ENCODE data around the gene SCN3A.
A peak's percentile ranks its signal among the peaks of the same experiment; 100 is the strongest.

SCN3A gene

GRCh38 chr2:165144315-165144714 is 59.5 kb downstream of the SCN3A start:
- no peaks in the 10 kb centered on the region for H3K36me3 ChIP-seq
- DNase-seq, result no peak
- no peak for TF ChIP-seq CTCF (IDR thresholded peaks at IDR 0.05; ENCODE audit: low read depth, low read length)

GRCh38 chr2:165141601-165142354 is 62.1 kb downstream of the SCN3A start:
- Histone ChIP-seq H3K36me3 (no peaks in the 10 kb centered on the region), H3K9me3 (no peaks in the 10 kb centered on the region), H3K4me1 (no peaks in the 10 kb centered on the region), H3K4me3 (ENCODE audit: low read depth, low read length) (no peak overlapping the region), H3K27me3 (no peaks in the 10 kb centered on the region)
- DNase-seq, result no peak
- TF ChIP-seq CTCF (IDR thresholded peaks at IDR 0.05; ENCODE audit: low read depth, low read length), result peak; percentile 26

More at GRCh38 chr2:165144315-165144714, 59.5 kb downstream of the SCN3A start:
- no peaks in the 10 kb centered on the region for H3K9me3 ChIP-seq
- no peaks in the 10 kb centered on the region for H3K4me1 ChIP-seq
- H3K4me3 ChIP-seq (ENCODE audit: low read depth, low read length), result no peak overlapping the region
- no peaks in the 10 kb centered on the region for H3K27me3 ChIP-seq

GRCh38 chr2:165126244-165126643 is 77.6 kb downstream of the SCN3A start:
- no peaks in the 10 kb centered on the region for H3K9me3 ChIP-seq
- TF ChIP-seq CTCF (IDR thresholded peaks at IDR 0.05; ENCODE audit: low read depth, low read length), result no peak
- no peak for DNase-seq

GRCh38 chr2:165122521-165122920 is 81.3 kb downstream of the SCN3A start:
- Histone ChIP-seq H3K4me3 (ENCODE audit: low read depth, low read length) (no peak overlapping the region), H3K4me1 (no peaks in the 10 kb centered on the region), H3K36me3 (no peaks in the 10 kb centered on the region), H3K9me3 (no peaks in the 10 kb centered on the region), H3K27me3 (no peaks in the 10 kb centered on the region)
- TF ChIP-seq CTCF (IDR thresholded peaks at IDR 0.05; ENCODE audit: low read depth, low read length), result no peak
- no peak for DNase-seq

More at GRCh38 chr2:165126244-165126643, 77.6 kb downstream of the SCN3A start:
- no peaks in the 10 kb centered on the region for H3K27me3 ChIP-seq
- H3K36me3 ChIP-seq, result no peaks in the 10 kb centered on the region
- H3K4me1 ChIP-seq, result no peaks in the 10 kb centered on the region
- H3K4me3 ChIP-seq (ENCODE audit: low read depth, low read length), result no peak overlapping the region

- no peak overlapping the region for H3K4me3 ChIP-seq (ENCODE audit: low read depth, low read length)
- H3K36me3 ChIP-seq, result no peaks in the 10 kb centered on the region
- H3K4me1 ChIP-seq, result no peaks in the 10 kb centered on the region
- H3K9me3 ChIP-seq, result no peaks in the 10 kb centered on the region
- no peaks in the 10 kb centered on the region for H3K27me3 ChIP-seq
- DNase-seq, result no peak
- no peak for TF ChIP-seq CTCF (IDR thresholded peaks at IDR 0.05; ENCODE audit: low read depth, low read length)
Measured at GRCh38 chr2:165120740-165121467, 82.9 kb downstream of the SCN3A start.

GRCh38 chr2:165115258-165115657 is 88.6 kb downstream of the SCN3A start:
- Histone ChIP-seq H3K27me3 (no peaks in the 10 kb centered on the region), H3K36me3 (no peaks in the 10 kb centered on the region), H3K4me3 (ENCODE audit: low read depth, low read length) (no peak overlapping the region), H3K4me1 (peaks cover 5% of the 10 kb centered on the region), H3K9me3 (no peaks in the 10 kb centered on the region)
- no peak for TF ChIP-seq CTCF (IDR thresholded peaks at IDR 0.05; ENCODE audit: low read depth, low read length)
- no peak for DNase-seq

Data from BE2C (cell line).